GM12875 (cell line): ENCODE results near the gene SGSH.

Source experiments
- H3K4me3 ChIP-seq: one replicate; pipeline ENCODE4 v1.5.1; 2011; ENCODE audit warnings: low read depth, low read length, control low read depth
- CTCF ChIP-seq: IDR thresholded peaks from 2 replicates; pipeline ENCODE4 v1.5.1; 2011; ENCODE audit warnings: low read depth, mild to moderate bottlenecking, control low read depth, inconsistent platforms, low read length, moderate library complexity, borderline replicate concordance; ENCODE audit not compliant: insufficient read depth

SGSH gene

GRCh38 chr17:80220736-80221215, 643 bp upstream of the SGSH start:
- H3K4me3 ChIP-seq = peak overlapping the region; percentile 83
- no peak for TF ChIP-seq CTCF

DNA sequence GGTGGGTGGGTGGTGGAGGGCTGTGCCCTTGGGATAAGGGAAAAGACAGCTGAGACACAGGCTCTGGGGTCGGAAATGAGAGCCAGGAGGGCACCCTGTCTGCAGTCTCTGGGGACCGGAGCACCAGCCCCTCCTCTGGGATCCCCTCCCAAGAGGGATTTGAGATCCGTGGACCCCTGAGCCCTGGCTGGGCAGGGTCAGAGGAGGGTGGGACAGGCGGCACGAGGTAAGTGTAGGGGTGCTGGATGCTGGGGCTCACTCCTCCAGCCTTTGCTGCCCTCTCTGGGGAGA, 425 bp downstream of the SGSH start:
- TF ChIP-seq CTCF = no peak
- peak overlapping the region; percentile 83 for H3K4me3 ChIP-seq

- H3K4me3 ChIP-seq = peak overlapping the region; percentile 83
Measured at GRCh38 chr17:80219013-80219762, 945 bp downstream of the SGSH start.

GRCh38 chr17:80218391-80218790, 1.7 kb downstream of the SGSH start:
- no peak for TF ChIP-seq CTCF
- no peak overlapping the region for H3K4me3 ChIP-seq

More at GRCh38 chr17:80219013-80219762, 945 bp downstream of the SGSH start:
- no peak for TF ChIP-seq CTCF

DNA sequence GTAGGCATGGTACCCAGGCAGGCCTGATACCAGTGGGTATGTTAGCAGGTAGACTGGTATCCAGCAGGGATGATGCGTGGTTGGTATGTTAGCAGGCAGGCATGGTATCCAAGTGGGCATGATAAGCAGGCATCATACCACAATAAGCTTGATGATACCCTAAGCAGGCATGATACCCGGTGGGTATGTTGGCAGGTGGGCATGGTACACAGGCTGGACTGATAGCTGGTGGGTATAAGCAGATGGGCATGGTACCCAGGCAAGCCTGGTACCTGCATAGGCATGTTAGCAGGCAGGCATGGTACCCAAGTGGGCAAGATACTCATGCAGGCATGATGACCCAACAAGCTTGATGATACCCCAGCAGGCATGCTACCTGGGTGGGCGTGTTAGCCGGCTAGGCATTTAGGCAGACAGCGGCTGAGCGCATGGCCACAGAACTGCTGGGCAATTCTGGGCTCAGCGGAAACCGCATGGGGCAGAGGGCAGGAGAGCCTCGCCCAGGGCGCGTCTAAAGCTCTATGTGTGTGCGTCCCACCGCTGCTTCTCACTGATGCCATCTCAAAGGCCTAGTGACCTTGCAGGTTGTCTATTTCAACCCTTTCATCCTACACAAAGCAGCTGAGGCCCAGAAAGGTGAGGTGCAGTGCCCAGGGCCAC, 2.3 kb downstream of the SGSH start:
- no peak overlapping the region for H3K4me3 ChIP-seq
- no peak for TF ChIP-seq CTCF

DNA sequence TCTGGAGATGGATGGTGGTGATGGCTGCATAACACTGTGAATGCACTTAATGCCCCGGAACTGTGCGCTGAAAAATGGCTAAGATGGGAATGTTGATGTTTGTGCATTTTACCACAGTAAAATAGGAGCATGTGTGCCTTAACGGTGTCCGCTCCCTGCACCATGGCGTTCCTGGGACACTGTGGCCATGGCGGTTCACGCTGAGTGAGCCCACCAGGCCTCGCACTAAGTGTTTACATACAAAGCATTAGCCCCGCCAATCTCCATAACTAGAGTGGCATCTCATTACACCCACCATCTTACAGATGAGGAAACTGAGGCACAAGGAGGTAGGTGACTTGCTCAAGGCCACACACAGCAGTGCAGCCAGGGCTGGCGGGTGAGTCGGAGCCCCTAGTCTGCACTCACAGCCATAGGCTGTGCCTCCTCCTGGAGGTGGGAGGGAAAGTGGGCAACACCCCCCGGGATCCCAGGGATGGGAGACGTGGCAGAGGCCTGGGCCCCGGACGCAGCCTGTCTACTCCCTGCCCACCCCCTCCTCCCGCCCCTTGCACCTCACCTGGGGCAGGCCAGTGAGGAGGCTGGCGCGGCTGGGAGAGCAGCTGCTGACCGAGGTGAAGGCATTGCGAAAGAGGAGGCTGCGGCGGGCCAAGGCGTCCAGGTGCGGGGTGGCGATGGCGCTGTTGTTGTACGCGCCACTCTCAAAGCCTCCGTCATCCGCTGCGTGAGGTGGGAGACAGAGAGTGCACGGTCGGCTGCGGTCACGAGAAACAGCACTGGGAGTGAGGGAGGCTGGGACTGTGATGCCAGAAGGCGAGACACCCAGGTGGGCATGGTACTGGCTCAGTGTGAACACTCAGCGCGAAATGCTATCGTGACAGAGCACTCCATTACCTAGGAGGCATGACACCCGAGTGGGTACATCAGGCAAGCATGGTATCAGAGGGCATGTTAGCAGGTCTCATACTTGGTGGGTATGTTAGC, 3.4 kb downstream of the SGSH start:
- no peak for TF ChIP-seq CTCF

More for the DNA sequence above, 3.4 kb downstream of the SGSH start:
- no peak overlapping the region for H3K4me3 ChIP-seq
